ENCODE data around the gene NUDT14. TPM values are rescaled to one million over a fixed set of nuclear protein-coding genes. Genes with fewer than 3 reads are reported as not detected.

Gene NUDT14
- total RNA-seq, 4 donors from 2014 or later, result 8.0 to 20.2 (median 13.2) TPM

GRCh38 chr14:105223770-105224544 lies 42.8 kb upstream of the NUDT14 start:
- TF ChIP-seq, protein P1, sequence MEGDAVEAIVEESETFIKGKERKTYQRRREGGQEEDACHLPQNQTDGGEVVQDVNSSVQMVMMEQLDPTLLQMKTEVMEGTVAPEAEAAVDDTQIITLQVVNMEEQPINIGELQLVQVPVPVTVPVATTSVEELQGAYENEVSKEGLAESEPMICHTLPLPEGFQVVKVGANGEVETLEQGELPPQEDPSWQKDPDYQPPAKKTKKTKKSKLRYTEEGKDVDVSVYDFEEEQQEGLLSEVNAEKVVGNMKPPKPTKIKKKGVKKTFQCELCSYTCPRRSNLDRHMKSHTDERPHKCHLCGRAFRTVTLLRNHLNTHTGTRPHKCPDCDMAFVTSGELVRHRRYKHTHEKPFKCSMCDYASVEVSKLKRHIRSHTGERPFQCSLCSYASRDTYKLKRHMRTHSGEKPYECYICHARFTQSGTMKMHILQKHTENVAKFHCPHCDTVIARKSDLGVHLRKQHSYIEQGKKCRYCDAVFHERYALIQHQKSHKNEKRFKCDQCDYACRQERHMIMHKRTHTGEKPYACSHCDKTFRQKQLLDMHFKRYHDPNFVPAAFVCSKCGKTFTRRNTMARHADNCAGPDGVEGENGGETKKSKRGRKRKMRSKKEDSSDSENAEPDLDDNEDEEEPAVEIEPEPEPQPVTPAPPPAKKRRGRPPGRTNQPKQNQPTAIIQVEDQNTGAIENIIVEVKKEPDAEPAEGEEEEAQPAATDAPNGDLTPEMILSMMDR (IDR thresholded peaks at IDR 0.05; ENCODE audit: low read depth), result no peak

DNA sequence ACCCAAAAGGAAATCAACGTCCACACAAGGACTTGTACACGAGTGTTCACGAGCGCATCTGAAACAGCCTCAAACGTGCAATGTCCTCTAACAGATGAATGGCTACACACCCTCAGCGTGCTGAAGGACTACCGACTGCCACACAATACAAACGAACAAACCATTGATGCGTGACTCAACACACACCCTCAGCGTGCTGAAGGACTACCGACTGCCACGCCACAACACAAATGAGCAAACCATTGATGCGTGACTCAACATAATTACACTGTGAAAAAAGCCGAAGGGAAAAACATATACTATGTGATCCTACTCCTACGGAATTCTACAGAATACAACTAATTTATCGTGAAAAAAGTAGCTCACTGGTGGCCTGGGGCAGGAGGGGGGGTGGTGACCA lies 42.1 kb upstream of the NUDT14 start:
- TF ChIP-seq, protein P1 (IDR thresholded peaks at IDR 0.05; ENCODE audit: low read depth), result no peak

DNA sequence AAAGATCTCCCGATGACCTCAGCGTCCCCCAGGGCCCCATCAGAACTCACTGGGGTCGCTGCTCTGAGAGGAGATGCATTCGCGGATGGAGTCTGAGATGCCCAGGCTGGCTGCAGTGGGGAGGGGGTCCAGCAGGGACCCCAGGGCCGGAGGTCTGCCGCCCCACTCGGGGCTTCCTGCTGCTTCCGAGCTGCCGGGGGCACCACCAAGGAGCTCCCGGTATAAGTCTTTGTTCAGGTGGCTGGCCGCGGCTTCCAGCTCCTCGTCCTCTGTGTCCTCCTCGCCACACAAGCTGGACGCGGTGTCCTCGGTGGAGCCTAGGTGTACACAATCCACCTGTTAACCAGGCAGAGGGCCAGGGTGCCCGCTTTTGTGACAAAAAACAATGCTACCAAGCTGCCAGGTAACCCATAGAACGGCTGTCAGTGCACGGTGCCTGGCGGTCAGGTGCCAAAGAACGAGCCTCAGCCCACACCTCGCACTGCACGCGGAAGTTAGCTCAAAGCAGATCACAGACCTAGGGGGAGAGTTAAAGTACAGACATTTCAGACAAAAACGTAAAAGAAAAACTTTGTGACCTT lies 40.6 kb upstream of the NUDT14 start:
- TF ChIP-seq, protein P1 (IDR thresholded peaks at IDR 0.05; ENCODE audit: low read depth), result no peak

DNA sequence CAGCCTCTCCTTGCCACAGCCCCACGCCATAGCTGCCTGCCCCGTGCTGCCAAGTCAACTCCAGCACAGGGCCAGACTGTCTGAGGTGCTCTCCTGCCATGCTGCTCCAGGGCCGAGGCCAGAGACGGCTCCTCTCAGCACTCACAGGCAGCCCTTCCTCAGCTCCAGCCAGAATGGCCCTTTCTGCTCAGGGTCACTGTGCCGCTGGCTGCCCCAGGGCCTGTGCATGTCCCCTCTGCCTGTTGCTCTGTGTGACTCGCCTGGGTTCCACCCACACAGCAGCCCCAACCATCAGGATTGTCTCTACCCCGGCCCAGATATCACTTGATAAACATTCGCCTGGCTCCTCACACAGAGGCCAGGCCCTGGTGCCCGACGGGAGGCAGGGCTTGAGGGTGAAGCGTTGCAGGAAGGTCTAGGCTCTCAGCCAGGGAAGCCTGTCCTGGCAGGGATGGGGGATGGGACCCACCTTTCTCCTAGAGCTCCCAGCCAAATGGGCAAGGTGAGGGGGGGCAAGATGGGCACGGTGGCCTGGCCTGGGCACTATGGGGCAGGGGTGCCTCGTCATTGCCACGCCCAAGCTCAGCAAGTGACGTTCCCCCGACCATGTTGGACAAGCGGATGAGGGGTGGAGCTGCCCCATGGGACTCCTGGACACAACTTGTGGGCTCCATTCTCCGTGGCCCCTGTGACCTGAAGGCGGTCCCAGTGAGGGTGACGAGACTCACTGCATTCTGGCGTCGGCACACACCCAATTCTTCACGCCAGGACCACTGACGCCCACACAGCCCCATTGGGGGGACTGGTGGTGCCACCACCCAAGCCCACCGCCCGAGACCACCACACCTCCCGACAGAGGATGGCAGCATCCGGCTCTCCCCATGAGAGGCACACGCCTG lies 39.8 kb upstream of the NUDT14 start:
- TF ChIP-seq, protein P1 (IDR thresholded peaks at IDR 0.05; ENCODE audit: low read depth), result no peak

GRCh38 chr14:105219753-105220152 lies 38.6 kb upstream of the NUDT14 start:
- TF ChIP-seq, protein P1 (IDR thresholded peaks at IDR 0.05; ENCODE audit: low read depth), result no peak

DNA sequence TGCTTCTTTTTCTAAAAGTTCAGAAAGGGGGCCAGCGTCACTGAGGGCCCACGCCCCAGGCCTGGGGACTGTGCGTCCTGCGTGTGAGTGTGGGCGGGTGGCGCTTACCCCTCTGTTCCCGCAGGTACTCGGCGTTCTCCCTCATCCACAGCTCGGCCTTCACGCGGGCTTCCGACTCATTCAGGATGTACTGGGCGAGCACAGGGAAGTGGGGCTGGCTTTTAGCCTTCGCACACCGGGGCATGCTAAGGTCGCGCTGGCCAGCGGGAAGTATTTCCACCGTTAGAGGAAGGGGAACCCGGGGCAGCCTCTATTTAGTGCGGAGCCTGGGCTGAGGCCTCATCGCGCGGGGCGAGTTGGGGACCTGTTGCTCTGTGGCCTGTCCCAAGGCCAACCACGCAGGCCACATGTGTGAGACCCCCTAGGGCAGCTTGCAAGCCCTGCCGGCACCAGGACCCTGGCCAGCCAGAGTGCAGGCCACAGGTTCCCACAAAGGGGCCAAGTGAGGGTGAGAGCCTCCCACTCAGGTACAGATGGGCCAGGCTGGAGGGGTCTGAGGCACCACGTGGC lies 38.0 kb upstream of the NUDT14 start:
- TF ChIP-seq, protein P1 (IDR thresholded peaks at IDR 0.05; ENCODE audit: low read depth), result no peak
